A549 treated with AZD9567 at 1 μM for 4 hours (cell line): ENCODE measurements around the gene TBX3. TPM values are rescaled to one million over a fixed set of nuclear protein-coding genes. Genes with fewer than 3 reads are reported as not detected.

Experiments used
- total RNA-seq: library from RNA; stranded (reverse); fragments of 200-300 nt; extraction: Qiagen RNA extraction; gene quantifications from 5 replicates; pipeline ENCODE4 v1.2.3, GENCODE V29; 2022; ENCODE audit not compliant: insufficient read depth

The TBX3 gene
- total RNA-seq, result 26.8 to 51.4 TPM (median 48.2 TPM) in 5 replicates

DNA sequence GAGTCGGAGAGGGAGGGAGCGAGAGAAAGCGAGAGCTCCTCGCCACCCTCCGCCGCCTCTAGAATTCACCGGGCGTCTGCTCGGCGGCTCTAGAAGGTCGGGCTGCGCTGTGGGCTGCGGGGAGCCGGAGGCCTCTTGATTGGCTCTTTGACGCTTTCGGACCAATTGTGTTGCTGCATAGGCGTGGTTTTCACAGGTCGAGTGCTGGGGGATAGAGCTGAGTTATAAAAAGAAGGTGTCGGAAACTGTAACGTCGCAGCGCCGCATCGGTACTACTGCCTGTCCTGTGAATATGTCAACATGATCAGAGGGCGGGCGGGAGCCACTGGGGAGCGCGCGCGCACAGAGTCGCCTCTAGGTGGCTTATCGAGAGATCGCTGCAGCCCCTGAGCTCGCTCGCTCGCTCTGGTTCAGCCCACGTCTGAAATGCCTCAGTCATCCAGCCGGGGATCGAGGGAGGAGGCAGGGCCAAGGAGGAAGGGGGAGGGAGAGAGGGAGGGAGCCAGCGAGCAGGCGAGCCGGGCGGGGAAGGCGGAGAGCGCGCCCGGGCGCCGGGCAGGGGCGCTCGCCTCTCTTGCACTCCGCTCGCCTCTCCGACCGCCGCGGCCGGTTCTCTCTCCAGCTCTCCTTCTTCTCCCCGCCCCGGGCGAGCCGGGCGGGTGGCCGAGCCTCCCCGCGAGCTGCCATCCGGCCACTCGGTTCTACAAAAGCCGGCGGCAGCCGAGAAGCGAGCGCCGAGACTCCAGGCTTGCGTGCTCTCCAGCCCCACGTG is at the start of gene TBX3:
Gene TBX3, minus strand, starts transcription at position 78 of the 772 bp plus-strand sequence. CDS start 975 bp downstream, outside the sequence.

